HG03103 (cell line): ENCODE measurements around the gene CAMK2D.
"Not testable (repeated sequence)": the region's sequence is repeated elsewhere in the genome, so short reads cannot be mapped to it uniquely, and the experiment has no call there.

Source experiments
- ATAC-seq: cut with Tn5 transposase; IDR thresholded peaks from one replicate; pipeline ENCODE4 v1.9.1; 2021; ENCODE audit warnings: low read depth; ENCODE audit not compliant: unreplicated experiment

Gene CAMK2D

GRCh38 chr4:113687067-113687718 lies 74.3 kb downstream of the CAMK2D start:
- no peak for ATAC-seq

- ATAC-seq: not testable (repeated sequence)
These were observed 76.4 kb downstream of the CAMK2D start for GRCh38 chr4:113685157-113685556.

GRCh38 chr4:113684534-113685091 lies 76.9 kb downstream of the CAMK2D start:
- ATAC-seq: no peak

- peak; percentile 97 for ATAC-seq
These were observed 78.6 kb downstream of the CAMK2D start for GRCh38 chr4:113682730-113683537.

GRCh38 chr4:113678641-113679040 lies 82.9 kb downstream of the CAMK2D start:
- ATAC-seq: no peak

- ATAC-seq: no peak
These were observed 84.2 kb downstream of the CAMK2D start for GRCh38 chr4:113677325-113677724.

- ATAC-seq: no peak
These were observed 85.5 kb downstream of the CAMK2D start for GRCh38 chr4:113675731-113676697.

- no peak for ATAC-seq
These were observed 86.8 kb downstream of the CAMK2D start for GRCh38 chr4:113674733-113675132.

GRCh38 chr4:113674251-113674650 lies 87.3 kb downstream of the CAMK2D start:
- ATAC-seq: no peak

GRCh38 chr4:113673450-113673849 lies 88.1 kb downstream of the CAMK2D start:
- peak; percentile 95 for ATAC-seq

- no peak for ATAC-seq
These were observed 95.0 kb downstream of the CAMK2D start for GRCh38 chr4:113666386-113667114.

GRCh38 chr4:113665036-113665435 lies 96.5 kb downstream of the CAMK2D start:
- ATAC-seq: no peak

GRCh38 chr4:113662581-113662980 lies 99.0 kb downstream of the CAMK2D start:
- ATAC-seq: no peak

- no peak for ATAC-seq
These were observed 102.4 kb downstream of the CAMK2D start for GRCh38 chr4:113659127-113659526.

- ATAC-seq: no peak
These were observed 103.8 kb downstream of the CAMK2D start for GRCh38 chr4:113657586-113658233.

GRCh38 chr4:113653871-113654270 lies 107.7 kb downstream of the CAMK2D start:
- ATAC-seq: no peak

GRCh38 chr4:113646442-113646822 lies 115.1 kb downstream of the CAMK2D start:
- no peak for ATAC-seq

- no peak for ATAC-seq
These were observed 115.6 kb downstream of the CAMK2D start for GRCh38 chr4:113645771-113646441.

GRCh38 chr4:113645288-113645687 lies 116.2 kb downstream of the CAMK2D start:
- no peak for ATAC-seq
